ENCODE data around the gene RICTOR. TPM values are rescaled to one million over a fixed set of nuclear protein-coding genes. Genes with fewer than 3 reads are reported as not detected.

The RICTOR gene
- total and polyA plus RNA-seq, 9 of the 15 experiments (the other 6 are each of a cell fraction or from before 2014, with no cell fraction given), result 13.9 to 46.6 (median 22.6) TPM

DNA sequence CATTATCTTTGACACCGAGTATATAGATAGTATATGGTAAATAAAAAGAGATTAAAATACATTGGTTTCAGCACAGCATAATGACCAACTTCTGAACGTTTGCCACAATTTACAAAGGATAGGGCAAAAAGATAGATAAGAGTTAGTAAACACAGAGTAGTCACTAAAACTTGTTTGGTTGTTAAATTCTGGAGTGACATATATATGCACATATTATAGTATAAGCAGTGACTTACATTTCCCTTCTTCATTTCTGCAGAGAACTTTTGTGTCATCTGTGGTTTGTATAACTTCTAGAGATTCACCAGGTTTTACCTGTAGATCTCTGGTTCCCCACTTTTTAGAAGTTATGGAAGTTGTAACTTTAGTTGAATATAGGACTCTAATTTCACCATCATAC, 44.4 kb upstream of the RICTOR start:
- Histone ChIP-seq H3K4me1 (replicated peaks in 1 of 2; ENCODE audit: control insufficient read depth in 2 of 2, insufficient read depth in 2 of 2, low read length in 2 of 2) (peaks cover 10 to 60% of the 10 kb centered on the region in 2 experiments), H3K9me1 (ENCODE audit: control insufficient read depth, insufficient read depth, low read length) (no peaks in the 10 kb centered on the region), H4K20me1 (replicated peaks; ENCODE audit: control insufficient read depth, insufficient read depth, low read length) (no peaks in the 10 kb centered on the region), H3K36me3 (ENCODE audit: control insufficient read depth, insufficient read depth, low read length) (no peaks in the 10 kb centered on the region), H3K9me3 (replicated peaks; ENCODE audit: control insufficient read depth, insufficient read depth, low read depth, low read length) (no peaks in the 10 kb centered on the region), H3K27me3 (ENCODE audit: control insufficient read depth in 2 of 2, insufficient read depth in 2 of 2, low read length in 2 of 2) (no peaks in the 10 kb centered on the region), H3K9ac (ENCODE audit: insufficient read depth in 1 of 2, low read depth in 2 of 2, low read length in 2 of 2) (peak overlapping the region in 1 of 2 experiments; percentile 20; a peak in 1 of 4 replicates), H3K79me2 (ENCODE audit: control insufficient read depth, insufficient read depth, low read length) (no peaks in the 10 kb centered on the region), H2AFZ (ENCODE audit: low read depth, low read length) (peak overlapping the region; percentile 54), H3K4me3 (no peak overlapping the region), H3K4me2 (ENCODE audit: insufficient read depth, low read length) (no peak overlapping the region), H3K27ac (ENCODE audit: extremely low read depth, low read depth, low read length) (peak overlapping the region; percentile 55)
- ChIA-PET POLR2A (no interaction called here), CTCF (ENCODE audit: low intra/inter-chr PET ratio) (no interaction called here)
- no peak for DNase-seq (ENCODE audit: extremely low read depth in 1 of 4, low spot score in 3 of 4)
- ATAC-seq, result peak; percentile 5
- intact Hi-C loops (cut with micrococcal nuclease), result loop anchor here (5.0 kb wide), 1 partner anchor 41 kb away; no protein-coding TSS in a partner anchor
- no TSS peak for BruUV-seq (replicated peaks)
- in situ Hi-C loops (cut with MboI), result no loop called here
- no peak for FAIRE-seq
- WGBS (ENCODE audit: insufficient coverage, low coverage, missing lambda C conversion rate), result 5% methylated on average over 2 of the region's 2 CpGs
- TF ChIP-seq LEF1 (IDR thresholded peaks at IDR 0.05) (no peak), SNRNP70 (optimal IDR thresholded peaks at IDR 0.05; ENCODE audit: low read depth, low read length) (no peak), C11orf30 (IDR thresholded peaks at IDR 0.05; ENCODE audit: low read depth) (no peak), FOS (IDR thresholded peaks at IDR 0.05; ENCODE audit: extremely low read depth, insufficient read length) (no peak), PML (IDR thresholded peaks at IDR 0.05; ENCODE audit: low read length) (no peak), PTRF (tag; IDR thresholded peaks at IDR 0.05) (no peak), MNT (conservative IDR thresholded peaks at IDR 0.05) (0 out of 4 replicates have a peak, but pooled peaks of 1 of the 2 experiments have one; percentile 17), GABPB1 (CRISPR knock-in tag; IDR thresholded peaks at IDR 0.05) (no peak), SMARCE1 (IDR thresholded peaks at IDR 0.05) (no peak), RB1 (IDR thresholded peaks at IDR 0.05; ENCODE audit: low read depth) (no peak), ZNF583 (CRISPR knock-in tag; IDR thresholded peaks at IDR 0.05) (no peak), HIVEP1 (CRISPR knock-in tag; IDR thresholded peaks at IDR 0.05) (no peak)
- TF ChIP-seq, protein P1, sequence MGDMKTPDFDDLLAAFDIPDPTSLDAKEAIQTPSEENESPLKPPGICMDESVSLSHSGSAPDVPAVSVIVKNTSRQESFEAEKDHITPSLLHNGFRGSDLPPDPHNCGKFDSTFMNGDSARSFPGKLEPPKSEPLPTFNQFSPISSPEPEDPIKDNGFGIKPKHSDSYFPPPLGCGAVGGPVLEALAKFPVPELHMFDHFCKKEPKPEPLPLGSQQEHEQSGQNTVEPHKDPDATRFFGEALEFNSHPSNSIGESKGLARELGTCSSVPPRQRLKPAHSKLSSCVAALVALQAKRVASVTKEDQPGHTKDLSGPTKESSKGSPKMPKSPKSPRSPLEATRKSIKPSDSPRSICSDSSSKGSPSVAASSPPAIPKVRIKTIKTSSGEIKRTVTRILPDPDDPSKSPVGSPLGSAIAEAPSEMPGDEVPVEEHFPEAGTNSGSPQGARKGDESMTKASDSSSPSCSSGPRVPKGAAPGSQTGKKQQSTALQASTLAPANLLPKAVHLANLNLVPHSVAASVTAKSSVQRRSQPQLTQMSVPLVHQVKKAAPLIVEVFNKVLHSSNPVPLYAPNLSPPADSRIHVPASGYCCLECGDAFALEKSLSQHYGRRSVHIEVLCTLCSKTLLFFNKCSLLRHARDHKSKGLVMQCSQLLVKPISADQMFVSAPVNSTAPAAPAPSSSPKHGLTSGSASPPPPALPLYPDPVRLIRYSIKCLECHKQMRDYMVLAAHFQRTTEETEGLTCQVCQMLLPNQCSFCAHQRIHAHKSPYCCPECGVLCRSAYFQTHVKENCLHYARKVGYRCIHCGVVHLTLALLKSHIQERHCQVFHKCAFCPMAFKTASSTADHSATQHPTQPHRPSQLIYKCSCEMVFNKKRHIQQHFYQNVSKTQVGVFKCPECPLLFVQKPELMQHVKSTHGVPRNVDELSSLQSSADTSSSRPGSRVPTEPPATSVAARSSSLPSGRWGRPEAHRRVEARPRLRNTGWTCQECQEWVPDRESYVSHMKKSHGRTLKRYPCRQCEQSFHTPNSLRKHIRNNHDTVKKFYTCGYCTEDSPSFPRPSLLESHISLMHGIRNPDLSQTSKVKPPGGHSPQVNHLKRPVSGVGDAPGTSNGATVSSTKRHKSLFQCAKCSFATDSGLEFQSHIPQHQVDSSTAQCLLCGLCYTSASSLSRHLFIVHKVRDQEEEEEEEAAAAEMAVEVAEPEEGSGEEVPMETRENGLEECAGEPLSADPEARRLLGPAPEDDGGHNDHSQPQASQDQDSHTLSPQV (IDR thresholded peaks at IDR 0.05), result peak; percentile 63; the same call in 1 of the 2 replicates
- TF ChIP-seq, protein P2, sequence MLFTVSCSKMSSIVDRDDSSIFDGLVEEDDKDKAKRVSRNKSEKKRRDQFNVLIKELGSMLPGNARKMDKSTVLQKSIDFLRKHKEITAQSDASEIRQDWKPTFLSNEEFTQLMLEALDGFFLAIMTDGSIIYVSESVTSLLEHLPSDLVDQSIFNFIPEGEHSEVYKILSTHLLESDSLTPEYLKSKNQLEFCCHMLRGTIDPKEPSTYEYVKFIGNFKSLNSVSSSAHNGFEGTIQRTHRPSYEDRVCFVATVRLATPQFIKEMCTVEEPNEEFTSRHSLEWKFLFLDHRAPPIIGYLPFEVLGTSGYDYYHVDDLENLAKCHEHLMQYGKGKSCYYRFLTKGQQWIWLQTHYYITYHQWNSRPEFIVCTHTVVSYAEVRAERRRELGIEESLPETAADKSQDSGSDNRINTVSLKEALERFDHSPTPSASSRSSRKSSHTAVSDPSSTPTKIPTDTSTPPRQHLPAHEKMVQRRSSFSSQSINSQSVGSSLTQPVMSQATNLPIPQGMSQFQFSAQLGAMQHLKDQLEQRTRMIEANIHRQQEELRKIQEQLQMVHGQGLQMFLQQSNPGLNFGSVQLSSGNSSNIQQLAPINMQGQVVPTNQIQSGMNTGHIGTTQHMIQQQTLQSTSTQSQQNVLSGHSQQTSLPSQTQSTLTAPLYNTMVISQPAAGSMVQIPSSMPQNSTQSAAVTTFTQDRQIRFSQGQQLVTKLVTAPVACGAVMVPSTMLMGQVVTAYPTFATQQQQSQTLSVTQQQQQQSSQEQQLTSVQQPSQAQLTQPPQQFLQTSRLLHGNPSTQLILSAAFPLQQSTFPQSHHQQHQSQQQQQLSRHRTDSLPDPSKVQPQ (CRISPR knock-in tag; IDR thresholded peaks at IDR 0.05; ENCODE audit: borderline replicate concordance), result no peak
